Panc1 (cell line): ENCODE data around the gene ATOSB. TPM values are rescaled to one million over a fixed set of nuclear protein-coding genes. Genes with fewer than 3 reads are reported as not detected.

Source experiments
- ATAC-seq: fragments of 200-7000 bp; cut with Tn5 transposase; 2 replicates; pipeline ENCODE4 v1.9.1; 2020; ENCODE audit warnings: mild to moderate bottlenecking, moderate library complexity
- BruUV-seq: library from RNA; stranded (reverse); fragments of 400-500 nt; replicated peaks from 2 replicates; lab custom pipeline; 2021; lab: Mats Ljungman, UMichigan
- CTCF ChIA-PET: fragments of 300-600 bp; sonication (Branson Sonifier 250); formaldehyde crosslinking; loops from one replicate; lab custom pipeline; 2022; ENCODE audit warnings: antibody characterized with exemption; lab: Charles Lee
- POLR2A ChIA-PET: fragments of 300-600 bp; sonication (Branson Sonifier 250); formaldehyde crosslinking; loops from one replicate; lab custom pipeline; 2022; ENCODE audit warnings: antibody characterized with exemption; lab: Charles Lee
- DNase-seq: peaks from one replicate; pipeline ENCODE4 v3.0.0-alpha.2; 2010; ENCODE audit warnings: low read depth, low spot score
- H3K27ac ChIP-seq: 2 replicates; pipeline ENCODE4 v1.5.1; 2011; ENCODE audit warnings: mild to moderate bottlenecking, low read length, inconsistent platforms
- H3K27me3 ChIP-seq: fragments of 200-500 bp; sonication (Bioruptor generic); 2 replicates; pipeline ENCODE4 v1.6.0; 2014; ENCODE audit warnings: low read length, inconsistent platforms; ENCODE audit not compliant: control insufficient read depth, insufficient read depth
- H3K36me3 ChIP-seq: fragments of 200-500 bp; sonication (Bioruptor generic); 2 replicates; pipeline ENCODE4 v1.5.1; 2014; ENCODE audit warnings: inconsistent platforms, mild to moderate bottlenecking, low read length, moderate library complexity; ENCODE audit not compliant: control insufficient read depth, insufficient read depth
- H3K4me1 ChIP-seq: 2 replicates; pipeline ENCODE4 v1.5.1; 2011; ENCODE audit warnings: inconsistent platforms, mild to moderate bottlenecking, low read length, moderate library complexity; ENCODE audit not compliant: control insufficient read depth, insufficient read depth
- H3K4me3 ChIP-seq, 2 experiments: 2 replicates each; pipeline ENCODE4 v1.5.1; 2011 to 2012; ENCODE audit warnings: low read depth in 2 of 2, low read length in 2 of 2, mild to moderate bottlenecking in 2 of 2, inconsistent platforms in 1 of 2, moderate library complexity in 1 of 2
- H3K9me3 ChIP-seq: fragments of 200-500 bp; sonication (Bioruptor generic); 2 replicates; pipeline ENCODE4 v1.5.1; 2014; ENCODE audit warnings: low read depth, mild to moderate bottlenecking, inconsistent platforms, low read length, moderate library complexity; ENCODE audit not compliant: control insufficient read depth, insufficient read depth
- CTCF ChIP-seq: fragments of 450-650 bp; IDR thresholded peaks from 2 replicates; pipeline ENCODE4 v1.5.1; 2017; ENCODE audit warnings: mild to moderate bottlenecking
- POLR2AphosphoS5 ChIP-seq: IDR thresholded peaks from 2 replicates; pipeline ENCODE4 v1.6.1; 2012; ENCODE audit warnings: mild to moderate bottlenecking, low read depth, low read length, moderate library complexity
- REST ChIP-seq, 2 experiments: IDR thresholded peaks; 2 replicates each; pipeline ENCODE4 v1.6.1; 2011 to 2012; ENCODE audit warnings: low read depth in 2 of 2, control low read depth in 1 of 2, low read length in 1 of 2, mild to moderate bottlenecking in 1 of 2, moderate library complexity in 1 of 2; ENCODE audit not compliant: insufficient read depth in 1 of 2
- SIN3A ChIP-seq: IDR thresholded peaks from 2 replicates; pipeline ENCODE4 v1.6.1; 2012; ENCODE audit warnings: low read depth, mild to moderate bottlenecking, low read length, moderate library complexity, borderline replicate concordance; ENCODE audit not compliant: insufficient read depth
- TCF7L2 ChIP-seq: IDR thresholded peaks from 2 replicates; pipeline ENCODE4 v1.6.1; 2011; ENCODE audit warnings: mild to moderate bottlenecking, low read depth, low read length, inconsistent platforms
- in situ Hi-C: cut with HindIII; loops from 2 replicates; pipeline ENCODE4 v1.10.0; 2016; ENCODE audit warnings: low sequenced_read_pairs, low pct_unique_long_range_greater_than_20kb
- intact Hi-C: fragments of 100-400 bp; cut with micrococcal nuclease; formaldehyde crosslinking; loops from one replicate; pipeline ENCODE4 v1.10.0; 2022; ENCODE audit not compliant: unreplicated experiment
- total RNA-seq: library from RNA; stranded (reverse); gene quantifications from one replicate; pipeline ENCODE4 v1.2.1, GENCODE V29; 2021; ENCODE audit not compliant: unreplicated experiment

ATOSB gene
- total RNA-seq, 1 experiment from 2014 or later: 23.6 TPM

- TF ChIP-seq TCF7L2 (no peak), SIN3A (no peak), CTCF (no peak), POLR2AphosphoS5 (no peak), REST (IDR thresholded peaks at IDR 0.05; ENCODE audit: insufficient read depth in 1 of 2, low read depth in 2 of 2, low read length in 1 of 2) (no peak)
Measured at GRCh38 chr9:35067056-35067455, 48.6 kb downstream of the ATOSB start.

GRCh38 chr9:35060548-35061207 lies 55.0 kb downstream of the ATOSB start:
- Histone ChIP-seq H3K4me1 (no peaks in the 10 kb centered on the region), H3K27ac (no peak overlapping the region), H3K4me3 (no peak overlapping the region), H3K9me3 (no peaks in the 10 kb centered on the region), H3K27me3 (no peaks in the 10 kb centered on the region), H3K36me3 (peaks cover 82% of the 10 kb centered on the region)
- no peak for TF ChIP-seq CTCF
- no TSS peak for BruUV-seq
- in situ Hi-C loops: no loop called here
- intact Hi-C loops: no loop called here
- ChIA-PET POLR2A (no interaction called here), CTCF (no interaction called here)
- DNase-seq (no peak), ATAC-seq (no peak; the same call in 1 of the 2 replicates)

More at GRCh38 chr9:35067056-35067455, 48.6 kb downstream of the ATOSB start:
- H3K36me3 ChIP-seq: peaks cover 49% of the 10 kb centered on the region
- in situ Hi-C loops: no loop called here
- H3K4me1 ChIP-seq: peaks cover 18% of the 10 kb centered on the region
- DNase-seq (no peak), ATAC-seq (no peak)
- no TSS peak for BruUV-seq
- CTCF ChIA-PET: no interaction called here
- no peak overlapping the region for H3K4me3 ChIP-seq
- H3K27me3 ChIP-seq: no peaks in the 10 kb centered on the region
- intact Hi-C loops: no loop called here
- no peaks in the 10 kb centered on the region for H3K9me3 ChIP-seq
- POLR2A ChIA-PET: interaction anchor here (0.7 kb wide), 1 partner anchor 13 kb away, joined by 4 read pairs; the partner anchor contains the start of gene FANCG
- H3K27ac ChIP-seq: no peak overlapping the region
